GM12878 (cell line): ENCODE results near the gene LHX5. TPM values are rescaled to one million over a fixed set of nuclear protein-coding genes. Genes with fewer than 3 reads are reported as not detected.

Experiments
- ATAC-seq: fragments of 200-7000 bp; cut with Tn5 transposase; 3 replicates; pipeline ENCODE4 v1.9.1; 2020; ENCODE audit warnings: mild to moderate bottlenecking, moderate library complexity
- BruUV-seq: library from RNA; stranded (reverse); fragments of 400-500 nt; replicated peaks from 2 replicates; lab custom pipeline; 2021; lab: Mats Ljungman, UMichigan
- CTCF ChIA-PET: fragments of 300-600 bp; sonication (Branson Sonifier 250); formaldehyde crosslinking; extraction: SDS; loops from one replicate; lab custom pipeline; 2021; ENCODE audit warnings: inconsistent platforms; lab: Yijun Ruan, JAX
- POLR2A ChIA-PET: fragments of 350-600 bp; formaldehyde crosslinking; extraction: SDS; loops from one replicate; lab custom pipeline; 2021; ENCODE audit warnings: inconsistent platforms; lab: Charles Lee
- RAD21 ChIA-PET: fragments of 300-600 bp; sonication (Branson Sonifier 250); formaldehyde crosslinking; loops from one replicate; lab custom pipeline; 2023; ENCODE audit warnings: antibody characterized with exemption; ENCODE audit not compliant: unreplicated experiment; lab: Charles Lee
- SMC1A ChIA-PET: fragments of 300-600 bp; sonication (Branson Sonifier 250); formaldehyde crosslinking; loops from one replicate; lab custom pipeline; 2023; ENCODE audit not compliant: unreplicated experiment, uncharacterized antibody; lab: Charles Lee
- DNase-seq: peaks from one replicate; pipeline ENCODE4 v3.0.0-alpha.2; 2011; ENCODE audit warnings: low read depth, low spot score
- FAIRE-seq: peaks from 3 replicates; lab custom pipeline; 2011; peaks lifted over from hg19 to GRCh38; lab: Jason Lieb, UNC
- H2AFZ ChIP-seq: 2 replicates; pipeline ENCODE4 v1.6.0; 2011; ENCODE audit warnings: low read depth, low read length, control low read depth; ENCODE audit not compliant: control insufficient read depth
- H3K27ac ChIP-seq: 2 replicates; pipeline ENCODE4 v1.5.1; 2011; ENCODE audit warnings: control low read depth; ENCODE audit not compliant: control insufficient read depth, insufficient read depth
- H3K27me3 ChIP-seq, 2 experiments: replicated peaks in 1 of 2; 2 replicates each; pipeline versions ENCODE4 v1.6.0 to v1.6.1; 2011; ENCODE audit warnings: low read length in 1 of 2; ENCODE audit not compliant: control insufficient read depth in 2 of 2, insufficient read depth in 2 of 2
- H3K36me3 ChIP-seq, 2 experiments: 2 replicates each; pipeline ENCODE4 v1.5.1; 2011; ENCODE audit warnings: low read length in 1 of 2; ENCODE audit not compliant: control insufficient read depth in 2 of 2, insufficient read depth in 2 of 2
- H3K4me1 ChIP-seq: 2 replicates; pipeline ENCODE4 v1.6.1; 2011; ENCODE audit warnings: mild to moderate bottlenecking, low read length, moderate library complexity, mixed read lengths; ENCODE audit not compliant: control insufficient read depth, insufficient read depth
- H3K4me2 ChIP-seq: 2 replicates; pipeline ENCODE4 v1.6.0; 2011; ENCODE audit warnings: control low read depth; ENCODE audit not compliant: control insufficient read depth, insufficient read depth
- H3K4me3 ChIP-seq: fragments of 200-600 bp; sonication (generic); 2 replicates; pipeline ENCODE4 v1.5.1; 2016
- H3K79me2 ChIP-seq: 2 replicates; pipeline ENCODE4 v1.6.0; 2011; ENCODE audit warnings: low read length; ENCODE audit not compliant: control insufficient read depth, insufficient read depth
- H3K9ac ChIP-seq: 2 replicates; pipeline ENCODE4 v1.8.0; 2011; ENCODE audit warnings: low read length, control low read depth, mixed read lengths; ENCODE audit not compliant: control insufficient read depth, insufficient read depth
- H3K9me3 ChIP-seq: replicated peaks from 3 replicates; pipeline ENCODE4 v1.5.1; 2011; ENCODE audit warnings: mild to moderate bottlenecking, low read length; ENCODE audit not compliant: control insufficient read depth, insufficient read depth
- H4K20me1 ChIP-seq: 2 replicates; pipeline ENCODE4 v1.6.0; 2011; ENCODE audit not compliant: control insufficient read depth, insufficient read depth
- KLF5 ChIP-seq: fragments of 450-650 bp; IDR thresholded peaks from 2 replicates; pipeline ENCODE4 v1.6.1; 2014; ENCODE audit warnings: mild to moderate bottlenecking; ENCODE audit not compliant: partially characterized antibody
- RCOR1 ChIP-seq: conservative IDR thresholded peaks from 2 replicates; pipeline ENCODE4 v1.6.1; 2012; ENCODE audit warnings: low read depth, low read length, improper control_type of control experiment
- SREBF1 ChIP-seq: IDR thresholded peaks from 2 replicates; pipeline ENCODE4 v1.6.1; 2012; ENCODE audit warnings: mild to moderate bottlenecking, low read length
- ZNF622 ChIP-seq: fragments of 450-650 bp; IDR thresholded peaks from 2 replicates; pipeline ENCODE4 v1.6.1; 2017; ENCODE audit warnings: mild to moderate bottlenecking, inconsistent platforms
- WGBS: methylation state at CpG from one replicate; pipeline ENCODE4 v1.1.6; 2016; ENCODE audit warnings: low lambda C conversion rate; ENCODE audit not compliant: insufficient replicate concordance, insufficient coverage; ENCODE audit errors: missing lambda C conversion rate; 5-methylcytosine and 5-hydroxymethylcytosine counted together
- in situ Hi-C: fragments of 300-500 bp; cut with MboI; formaldehyde crosslinking; loops from 9 replicates; pipeline ENCODE4 v1.14.3; 2018; ENCODE audit warnings: mixed read lengths
- intact Hi-C: fragments of 100-400 bp; cut with micrococcal nuclease; formaldehyde crosslinking; loops from one replicate; pipeline ENCODE4 v1.14.2; 2022; ENCODE audit not compliant: unreplicated experiment
- polyA plus RNA-seq, 11 experiments: library from polyadenylated mRNA; depleted of rRNA in 4 of 11; unstranded in 6 of 11; stranded (reverse) in 5 of 11; fragments of >200 nt; fragmentation: Nextera tagmentation in 4 of 11; fragmentation: Illumina TruSeq in 1 of 11; extraction: Ambion mirVana in 4 of 11; extraction: Trizol in 1 of 11; gene quantifications; 1 replicate in 1 of 11; 2 replicates in 10 of 11; pipeline versions ENCODE4 v1.2.1 to v1.2.3, GENCODE V29; 2011 to 2016; ENCODE audit warnings: inconsistent platforms in 2 of 11, missing spikeins in 2 of 11, low read depth in 1 of 11
- total RNA-seq, 4 experiments: library from RNA; depleted of rRNA in 3 of 4; stranded (reverse); fragments of >200 nt in 3 of 4; fragmentation: Illumina TruSeq in 1 of 4; extraction: Trizol in 1 of 4; gene quantifications; 2 replicates each; pipeline versions ENCODE4 v1.2.1 to v1.2.3, GENCODE V29; 2013 to 2021
- TF ChIP-seq, protein P1 (sequence below): IDR thresholded peaks from 2 replicates; pipeline ENCODE4 v1.6.1; 2011; ENCODE audit warnings: mild to moderate bottlenecking, low read depth, low read length, moderate library complexity; ENCODE audit not compliant: insufficient replicate concordance
- TF ChIP-seq, protein P2 (sequence below): IDR thresholded peaks from 2 replicates; pipeline ENCODE4 v1.6.1; 2012; ENCODE audit warnings: low read depth, low read length, improper control_type of control experiment
- TF ChIP-seq, protein P3 (sequence below): fragments of 450-650 bp; formaldehyde crosslinking; IDR thresholded peaks from 2 replicates; pipeline ENCODE4 v1.5.0; 2022; ENCODE audit warnings: mild to moderate bottlenecking, missing genetic modification characterization

LHX5 gene
- total and polyA plus RNA-seq, 10 of the 15 experiments (the other 5 are each of a cell fraction or from before 2014, with no cell fraction given), result 0.03 TPM; not detected in 9

DNA sequence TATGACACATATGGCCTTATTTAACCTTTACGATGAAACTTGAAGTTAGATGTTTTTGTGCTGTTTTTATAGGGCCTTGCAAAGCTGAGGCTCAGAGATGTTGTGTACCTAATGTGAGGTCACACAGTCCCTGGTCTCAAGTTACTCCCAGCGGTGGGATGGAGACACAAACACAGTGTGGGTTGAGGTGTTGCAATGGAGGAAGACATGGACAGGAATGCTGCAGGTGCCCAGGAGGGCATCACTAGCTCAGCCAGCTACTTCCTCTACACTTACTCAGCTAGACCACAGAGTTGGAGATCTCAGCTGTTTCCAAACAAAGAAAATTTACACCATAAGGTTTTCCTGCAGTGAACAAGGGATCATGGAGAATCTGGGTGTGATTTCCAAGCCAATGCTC, 15.5 kb downstream of the LHX5 start:
- intact Hi-C loops, result no loop called here
- H4K20me1 ChIP-seq, result no peaks in the 10 kb centered on the region
- 60% methylated on average over 2 of the region's 2 CpGs for WGBS
- no peak overlapping the region for H3K4me3 ChIP-seq
- H2AFZ ChIP-seq, result no peak overlapping the region
- H3K4me1 ChIP-seq, result no peaks in the 10 kb centered on the region
- H3K36me3 ChIP-seq, result no peaks in the 10 kb centered on the region
- TF ChIP-seq, protein P1, sequence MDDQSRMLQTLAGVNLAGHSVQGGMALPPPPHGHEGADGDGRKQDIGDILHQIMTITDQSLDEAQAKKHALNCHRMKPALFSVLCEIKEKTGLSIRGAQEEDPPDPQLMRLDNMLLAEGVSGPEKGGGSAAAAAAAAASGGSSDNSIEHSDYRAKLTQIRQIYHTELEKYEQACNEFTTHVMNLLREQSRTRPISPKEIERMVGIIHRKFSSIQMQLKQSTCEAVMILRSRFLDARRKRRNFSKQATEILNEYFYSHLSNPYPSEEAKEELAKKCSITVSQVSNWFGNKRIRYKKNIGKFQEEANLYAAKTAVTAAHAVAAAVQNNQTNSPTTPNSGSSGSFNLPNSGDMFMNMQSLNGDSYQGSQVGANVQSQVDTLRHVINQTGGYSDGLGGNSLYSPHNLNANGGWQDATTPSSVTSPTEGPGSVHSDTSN, result no peak
- TF ChIP-seq ZNF622, result no peak
- TF ChIP-seq, protein P2, sequence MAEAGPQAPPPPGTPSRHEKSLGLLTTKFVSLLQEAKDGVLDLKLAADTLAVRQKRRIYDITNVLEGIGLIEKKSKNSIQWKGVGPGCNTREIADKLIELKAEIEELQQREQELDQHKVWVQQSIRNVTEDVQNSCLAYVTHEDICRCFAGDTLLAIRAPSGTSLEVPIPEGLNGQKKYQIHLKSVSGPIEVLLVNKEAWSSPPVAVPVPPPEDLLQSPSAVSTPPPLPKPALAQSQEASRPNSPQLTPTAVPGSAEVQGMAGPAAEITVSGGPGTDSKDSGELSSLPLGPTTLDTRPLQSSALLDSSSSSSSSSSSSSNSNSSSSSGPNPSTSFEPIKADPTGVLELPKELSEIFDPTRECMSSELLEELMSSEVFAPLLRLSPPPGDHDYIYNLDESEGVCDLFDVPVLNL, result no peak
- no peak for TF ChIP-seq KLF5
- TF ChIP-seq SREBF1, result no peak
- no peak overlapping the region for H3K27ac ChIP-seq
- in situ Hi-C loops, result no loop called here
- RAD21 ChIA-PET, result no interaction called here
- no peaks in the 10 kb centered on the region; a peak in 1 of 4 replicates for H3K27me3 ChIP-seq
- H3K9me3 ChIP-seq, result no peaks in the 10 kb centered on the region
- CTCF ChIA-PET, result interaction anchor here (0.6 to 1.4 kb wide), 5 partner anchors 13 to 524 kb away, joined by 3 to 5 read pairs (median 4); no protein-coding TSS in a partner anchor
- H3K4me2 ChIP-seq, result no peak overlapping the region
- POLR2A ChIA-PET, result no interaction called here
- FAIRE-seq (no peak), DNase-seq (no peak), ATAC-seq (no peak)
- BruUV-seq, result no TSS peak
- SMC1A ChIA-PET, result interaction anchor here (0.5 to 0.6 kb wide), 2 partner anchors 17 to 412 kb away, joined by 3 read pairs; no protein-coding TSS in a partner anchor
- no peaks in the 10 kb centered on the region for H3K79me2 ChIP-seq
- H3K9ac ChIP-seq, result no peak overlapping the region

DNA sequence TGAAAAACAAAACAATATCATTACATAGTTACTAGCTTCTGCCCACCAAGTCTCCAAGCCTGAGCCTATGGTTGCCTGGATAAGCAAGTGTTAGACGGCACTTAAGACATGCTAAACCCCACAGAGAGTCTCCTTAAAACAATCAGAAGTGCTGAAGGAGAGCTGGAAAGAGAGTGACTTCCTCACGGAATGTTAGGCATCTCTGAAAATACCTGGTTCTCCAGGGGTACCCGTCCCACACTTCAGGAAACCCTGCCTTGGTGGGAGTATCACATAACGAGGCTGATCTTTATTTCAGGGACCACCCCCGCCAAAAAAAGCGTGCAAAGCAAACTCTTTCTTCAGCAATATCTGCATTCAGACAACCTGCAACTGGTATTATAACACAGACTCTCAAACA, 18.3 kb downstream of the LHX5 start:
- Histone ChIP-seq H3K4me1 (no peaks in the 10 kb centered on the region), H3K27me3 (no peaks in the 10 kb centered on the region), H3K36me3 (no peaks in the 10 kb centered on the region), H4K20me1 (no peaks in the 10 kb centered on the region), H3K9me3 (no peaks in the 10 kb centered on the region), H3K79me2 (no peaks in the 10 kb centered on the region), H3K4me3 (no peak overlapping the region), H2AFZ (no peak overlapping the region), H3K27ac (no peak overlapping the region), H3K4me2 (no peak overlapping the region), H3K9ac (no peak overlapping the region)
- DNase-seq (no peak), FAIRE-seq (no peak), ATAC-seq (no peak)
- ChIA-PET RAD21 (no interaction called here), CTCF (interaction anchor here (2.0 kb wide), 1 partner anchor 9 kb away, joined by 9 read pairs; no protein-coding TSS in a partner anchor), SMC1A (no interaction called here), POLR2A (no interaction called here)
- no TSS peak for BruUV-seq
- WGBS, result 16% methylated on average over 6 of the region's 6 CpGs
- intact Hi-C loops, result no loop called here
- in situ Hi-C loops, result no loop called here
- TF ChIP-seq, protein P3, sequence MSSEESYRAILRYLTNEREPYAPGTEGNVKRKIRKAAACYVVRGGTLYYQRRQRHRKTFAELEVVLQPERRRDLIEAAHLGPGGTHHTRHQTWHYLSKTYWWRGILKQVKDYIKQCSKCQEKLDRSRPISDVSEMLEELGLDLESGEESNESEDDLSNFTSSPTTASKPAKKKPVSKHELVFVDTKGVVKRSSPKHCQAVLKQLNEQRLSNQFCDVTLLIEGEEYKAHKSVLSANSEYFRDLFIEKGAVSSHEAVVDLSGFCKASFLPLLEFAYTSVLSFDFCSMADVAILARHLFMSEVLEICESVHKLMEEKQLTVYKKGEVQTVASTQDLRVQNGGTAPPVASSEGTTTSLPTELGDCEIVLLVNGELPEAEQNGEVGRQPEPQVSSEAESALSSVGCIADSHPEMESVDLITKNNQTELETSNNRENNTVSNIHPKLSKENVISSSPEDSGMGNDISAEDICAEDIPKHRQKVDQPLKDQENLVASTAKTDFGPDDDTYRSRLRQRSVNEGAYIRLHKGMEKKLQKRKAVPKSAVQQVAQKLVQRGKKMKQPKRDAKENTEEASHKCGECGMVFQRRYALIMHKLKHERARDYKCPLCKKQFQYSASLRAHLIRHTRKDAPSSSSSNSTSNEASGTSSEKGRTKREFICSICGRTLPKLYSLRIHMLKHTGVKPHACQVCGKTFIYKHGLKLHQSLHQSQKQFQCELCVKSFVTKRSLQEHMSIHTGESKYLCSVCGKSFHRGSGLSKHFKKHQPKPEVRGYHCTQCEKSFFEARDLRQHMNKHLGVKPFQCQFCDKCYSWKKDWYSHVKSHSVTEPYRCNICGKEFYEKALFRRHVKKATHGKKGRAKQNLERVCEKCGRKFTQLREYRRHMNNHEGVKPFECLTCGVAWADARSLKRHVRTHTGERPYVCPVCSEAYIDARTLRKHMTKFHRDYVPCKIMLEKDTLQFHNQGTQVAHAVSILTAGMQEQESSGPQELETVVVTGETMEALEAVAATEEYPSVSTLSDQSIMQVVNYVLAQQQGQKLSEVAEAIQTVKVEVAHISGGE (CRISPR knock-in tag), result no peak
- TF ChIP-seq RCOR1, result no peak
- TF ChIP-seq, protein P2, result no peak
